Endothelial cell of umbilical vein (primary cell): ENCODE results near the gene RAD18.

ENCODE experiments used
- CTCF ChIP-seq, 2 donors: IDR thresholded peaks; 1 replicate in 1 of 2; 2 replicates in 1 of 2; pipeline ENCODE4 v1.5.1; 2011; ENCODE audit warnings: low read length in 2 of 2, mild to moderate bottlenecking in 2 of 2, moderate library complexity in 2 of 2, control low read depth in 1 of 2, inconsistent platforms in 1 of 2, low read depth in 1 of 2; ENCODE audit not compliant: insufficient read depth in 1 of 2; ENCODE audit errors: extremely low read depth in 1 of 2
- EZH2 ChIP-seq: IDR thresholded peaks from 2 replicates; pipeline ENCODE4 v1.6.1; 2012; ENCODE audit warnings: borderline replicate concordance, low read depth, mild to moderate bottlenecking, moderate library complexity, low read length, inconsistent platforms; ENCODE audit not compliant: severe bottlenecking
- MAX ChIP-seq: IDR thresholded peaks from 2 replicates; pipeline ENCODE4 v1.6.1; 2011; ENCODE audit not compliant: insufficient read depth, insufficient read length
- POLR2A ChIP-seq: IDR thresholded peaks from 2 replicates; pipeline ENCODE4 v1.6.1; 2012; ENCODE audit warnings: low read depth, mild to moderate bottlenecking, control low read depth, low read length
- POLR2AphosphoS5 ChIP-seq: IDR thresholded peaks from 2 replicates; pipeline ENCODE4 v1.6.1; 2012; ENCODE audit warnings: low read depth, mild to moderate bottlenecking, control low read depth, low read length, moderate library complexity; ENCODE audit not compliant: insufficient read depth

GRCh38 chr3:8911781-8912180 is 51.5 kb downstream of the RAD18 start:
- no peak for TF ChIP-seq CTCF (IDR thresholded peaks at IDR 0.05; ENCODE audit: extremely low read depth in 1 of 2, insufficient read depth in 1 of 2, low read depth in 1 of 2, low read length in 2 of 2)
- TF ChIP-seq EZH2: no peak
- no peak for TF ChIP-seq POLR2A
- no peak for TF ChIP-seq MAX
- TF ChIP-seq POLR2AphosphoS5: no peak
